DOHH2 (cell line): ENCODE data around the gene ANTXR1.

Experiments
- H3F3A ChIP-seq: fragments of 200-600 bp; sonication (generic), shearing (Covaris generic); 2 replicates; pipeline ENCODE4 v1.6.0; 2016; ENCODE audit warnings: antibody characterized with exemption, mild to moderate bottlenecking; ENCODE audit not compliant: control insufficient read depth, insufficient read depth
- H3K27ac ChIP-seq: fragments of 200-600 bp; sonication (generic); 2 replicates; pipeline ENCODE4 v1.5.1; 2014; ENCODE audit warnings: low read depth, mild to moderate bottlenecking, low read length, moderate library complexity
- H3K27me3 ChIP-seq: fragments of 200-600 bp; sonication (generic); 2 replicates; pipeline ENCODE4 v1.6.1; 2014; ENCODE audit warnings: mild to moderate bottlenecking, low read length, mixed read lengths; ENCODE audit not compliant: control insufficient read depth
- H3K36me3 ChIP-seq: fragments of 200-600 bp; sonication (generic); 2 replicates; pipeline ENCODE4 v1.6.1; 2014; ENCODE audit warnings: mild to moderate bottlenecking, low read length, moderate library complexity, mixed read lengths; ENCODE audit not compliant: control insufficient read depth
- H3K4me1 ChIP-seq: fragments of 200-600 bp; sonication (generic); 2 replicates; pipeline ENCODE4 v1.6.1; 2014; ENCODE audit warnings: mild to moderate bottlenecking, low read length, mixed read lengths; ENCODE audit not compliant: control insufficient read depth
- H3K4me2 ChIP-seq: fragments of 200-600 bp; sonication (generic); 2 replicates; pipeline ENCODE4 v1.6.0; 2014; ENCODE audit warnings: mild to moderate bottlenecking, low read length, moderate library complexity
- H3K4me3 ChIP-seq: fragments of 200-600 bp; sonication (generic); 2 replicates; pipeline ENCODE4 v1.5.1; 2014; ENCODE audit warnings: mild to moderate bottlenecking, low read length, mixed read lengths
- H3K79me2 ChIP-seq: fragments of 200-600 bp; sonication (generic); 2 replicates; pipeline ENCODE4 v1.6.1; 2014; ENCODE audit warnings: mild to moderate bottlenecking, low read length, mixed read lengths; ENCODE audit not compliant: control insufficient read depth
- H3K9me2 ChIP-seq: fragments of 200-600 bp; sonication (generic); replicated peaks from 2 replicates; pipeline ENCODE4 v1.6.1; 2014; ENCODE audit warnings: mild to moderate bottlenecking, low read length, mixed read lengths; ENCODE audit not compliant: control insufficient read depth
- H3K9me3 ChIP-seq: fragments of 200-600 bp; sonication (generic); 2 replicates; pipeline ENCODE4 v1.6.1; 2014; ENCODE audit warnings: antibody characterized with exemption, low read length, mixed read lengths; ENCODE audit not compliant: control insufficient read depth, insufficient read depth
- H4K20me1 ChIP-seq: fragments of 200-600 bp; sonication (generic); 2 replicates; pipeline ENCODE4 v1.6.0; 2014; ENCODE audit warnings: low read depth, mild to moderate bottlenecking, antibody characterized with exemption, low read length, moderate library complexity; ENCODE audit not compliant: control insufficient read depth, insufficient read depth
- CTCF ChIP-seq: fragments of 200-600 bp; sonication (generic); IDR thresholded peaks from one replicate; pipeline ENCODE4 v1.5.1; 2014; ENCODE audit warnings: antibody characterized with exemption, mild to moderate bottlenecking, low read depth, low read length; ENCODE audit not compliant: poor library complexity, severe bottlenecking
- EZH2phosphoT487 ChIP-seq: fragments of 200-600 bp; sonication (generic); IDR thresholded peaks from 2 replicates; pipeline ENCODE4 v1.6.1; 2017; ENCODE audit warnings: borderline replicate concordance, mild to moderate bottlenecking, antibody characterized with exemption, low read length, moderate library complexity, mixed read lengths

Gene ANTXR1

GRCh38 chr2:69145204-69145603, 132.2 kb downstream of the ANTXR1 start:
- Histone ChIP-seq H3K27ac (no peak overlapping the region), H4K20me1 (no peaks in the 10 kb centered on the region), H3K27me3 (0 out of 2 replicates have a peak, but pooled peaks cover 5% of the 10 kb centered on the region), H3K4me1 (no peaks in the 10 kb centered on the region), H3K9me2 (no peaks in the 10 kb centered on the region), H3K4me2 (no peak overlapping the region), H3K36me3 (no peaks in the 10 kb centered on the region), H3K4me3 (no peak overlapping the region), H3F3A (no peaks in the 10 kb centered on the region), H3K9me3 (no peaks in the 10 kb centered on the region), H3K79me2 (no peaks in the 10 kb centered on the region)
- TF ChIP-seq EZH2phosphoT487 (no peak), CTCF (no peak)

- no peaks in the 10 kb centered on the region for H4K20me1 ChIP-seq
- H3K4me3 ChIP-seq, result no peak overlapping the region
- no peaks in the 10 kb centered on the region for H3K9me2 ChIP-seq
- 0 out of 2 replicates have a peak, but pooled peaks cover 4% of the 10 kb centered on the region for H3K27me3 ChIP-seq
- H3K4me2 ChIP-seq, result no peak overlapping the region
- H3K4me1 ChIP-seq, result no peaks in the 10 kb centered on the region
- no peaks in the 10 kb centered on the region for H3K36me3 ChIP-seq
- H3K9me3 ChIP-seq, result no peaks in the 10 kb centered on the region
- H3K79me2 ChIP-seq, result no peaks in the 10 kb centered on the region
- TF ChIP-seq EZH2phosphoT487 (no peak), CTCF (no peak)
- H3K27ac ChIP-seq, result no peak overlapping the region
- no peaks in the 10 kb centered on the region for H3F3A ChIP-seq
These were observed 135.0 kb downstream of the ANTXR1 start for GRCh38 chr2:69147841-69148533.

- H3K9me2 ChIP-seq, result no peaks in the 10 kb centered on the region
- no peaks in the 10 kb centered on the region for H3K4me1 ChIP-seq
- no peak overlapping the region for H3K4me3 ChIP-seq
- no peaks in the 10 kb centered on the region for H3F3A ChIP-seq
- H3K79me2 ChIP-seq, result no peaks in the 10 kb centered on the region
- H3K4me2 ChIP-seq, result no peak overlapping the region
- no peaks in the 10 kb centered on the region for H3K36me3 ChIP-seq
- H4K20me1 ChIP-seq, result no peaks in the 10 kb centered on the region
- no peaks in the 10 kb centered on the region for H3K27me3 ChIP-seq
- H3K9me3 ChIP-seq, result no peaks in the 10 kb centered on the region
- H3K27ac ChIP-seq, result no peak overlapping the region
- TF ChIP-seq CTCF, result no peak
- no peak for TF ChIP-seq EZH2phosphoT487
These were observed 136.7 kb downstream of the ANTXR1 start for GRCh38 chr2:69149631-69150215.
